Astrocyte of the spinal cord (primary cell): ENCODE measurements around the gene PCSK5.
"Not testable (repeated sequence)": the region's sequence is repeated elsewhere in the genome, so short reads cannot be mapped to it uniquely, and the experiment has no call there.

Experiments
- DNase-seq: peaks from one replicate; pipeline ENCODE4 v3.0.0; 2011; ENCODE audit warnings: low read depth, low spot score
- H3K4me3 ChIP-seq: 2 replicates; pipeline ENCODE4 v1.5.1; 2011; ENCODE audit warnings: low read depth, mild to moderate bottlenecking, low read length, moderate library complexity
- CTCF ChIP-seq: IDR thresholded peaks from 2 replicates; pipeline ENCODE4 v1.5.1; 2012; ENCODE audit warnings: low read depth, mild to moderate bottlenecking, low read length, inconsistent platforms
- in situ Hi-C: cut with HindIII; loops from 2 replicates; pipeline ENCODE4 v1.10.0; 2017; ENCODE audit warnings: low sequenced_read_pairs

The PCSK5 gene

GRCh38 chr9:76321195-76321828 is 430.8 kb downstream of the PCSK5 start:
- in situ Hi-C loops, result no loop called here
- H3K4me3 ChIP-seq, result no peak overlapping the region
- peak; percentile 88 for DNase-seq
- TF ChIP-seq CTCF, result no peak

DNA sequence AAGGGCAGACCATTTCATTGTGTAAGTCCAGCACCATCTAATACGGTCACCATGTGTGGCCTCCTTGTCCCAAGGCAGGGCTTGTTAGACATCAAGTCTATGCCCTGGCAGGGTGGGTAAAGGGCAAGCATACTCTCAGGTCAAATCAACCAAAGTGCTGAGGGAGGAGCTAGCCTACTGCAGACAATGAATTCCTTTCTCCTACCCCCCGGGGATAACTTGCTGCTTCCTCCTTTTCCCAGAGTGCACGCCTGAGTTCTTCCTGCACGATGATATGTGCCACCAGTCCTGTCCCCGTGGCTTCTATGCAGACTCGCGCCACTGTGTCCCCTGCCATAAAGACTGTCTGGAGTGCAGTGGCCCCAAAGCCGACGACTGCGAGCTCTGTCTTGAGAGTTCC is 432.3 kb downstream of the PCSK5 start:
- in situ Hi-C loops, result no loop called here
- no peak for DNase-seq
- no peak overlapping the region for H3K4me3 ChIP-seq
- TF ChIP-seq CTCF, result no peak

DNA sequence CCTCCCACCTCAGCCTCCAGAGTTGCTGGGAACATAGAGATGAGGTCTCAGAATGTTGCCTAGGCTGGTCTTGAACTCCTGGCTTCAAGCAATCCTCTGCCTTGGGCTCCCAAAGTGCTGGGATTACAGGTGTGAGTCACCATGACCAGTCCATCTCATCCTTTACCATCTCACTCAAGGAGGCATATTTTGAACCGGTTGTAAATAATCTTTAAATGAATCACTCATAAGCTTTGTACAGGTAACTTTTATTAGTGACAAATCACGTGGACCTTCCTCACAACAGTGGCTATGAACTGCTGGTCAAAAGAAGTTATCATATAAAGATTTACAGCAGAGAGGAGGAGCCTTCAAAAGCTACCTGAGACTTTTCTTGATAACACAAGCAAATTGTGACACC is 433.0 kb downstream of the PCSK5 start:
- no peak for DNase-seq
- TF ChIP-seq CTCF, result no peak
- H3K4me3 ChIP-seq, result no peak overlapping the region
- in situ Hi-C loops, result no loop called here

- DNase-seq, H3K4me3 ChIP-seq, in situ Hi-C loops: not testable (repeated sequence)
These were observed 433.6 kb downstream of the PCSK5 start for GRCh38 chr9:76324030-76324429.

- no peak overlapping the region for H3K4me3 ChIP-seq
- in situ Hi-C loops, result no loop called here
- no peak for DNase-seq
- no peak for TF ChIP-seq CTCF
These were observed 439.6 kb downstream of the PCSK5 start for GRCh38 chr9:76330034-76330433.

DNA sequence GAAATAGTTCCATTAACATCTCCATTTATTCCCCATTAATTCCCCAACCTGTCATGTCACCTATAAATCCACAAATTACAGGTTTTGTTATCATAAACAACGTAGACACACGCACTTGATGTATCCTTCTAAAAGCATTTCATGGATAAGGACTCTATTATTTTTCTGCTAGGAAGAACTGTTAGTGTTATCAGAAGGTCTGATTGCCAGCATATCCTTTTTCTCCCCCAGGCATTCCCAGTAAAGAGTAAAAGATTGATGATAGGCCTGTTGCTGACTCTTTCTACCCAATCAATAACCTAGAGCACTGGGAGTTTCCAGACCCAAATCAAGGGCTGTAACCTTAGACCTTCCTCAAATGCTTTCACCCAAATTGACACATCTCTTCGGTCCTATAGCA is 442.9 kb downstream of the PCSK5 start:
- TF ChIP-seq CTCF, result no peak
- no peak for DNase-seq
- no peak overlapping the region for H3K4me3 ChIP-seq
- in situ Hi-C loops, result no loop called here

- no peak overlapping the region for H3K4me3 ChIP-seq
- in situ Hi-C loops, result no loop called here
- DNase-seq, result no peak
- no peak for TF ChIP-seq CTCF
These were observed 443.5 kb downstream of the PCSK5 start for GRCh38 chr9:76333964-76334363.
